Ascending aorta (tissue), 2 donors: ENCODE results near the gene SPTLC1. TPM values are rescaled to one million over a fixed set of nuclear protein-coding genes. Genes with fewer than 3 reads are reported as not detected.

Source experiments
- DNase-seq, 2 donors: peaks; one replicate each; pipeline ENCODE4 v3.0.0-alpha.2; 2019; ENCODE audit warnings: low spot score in 2 of 2
- H3K27ac ChIP-seq, 2 donors: fragments of 200-600 bp; sonication (generic); one replicate each; pipeline ENCODE4 v1.5.1; 2016 to 2017; ENCODE audit warnings: mild to moderate bottlenecking in 1 of 2
- H3K27me3 ChIP-seq: fragments of 200-600 bp; sonication (generic); one replicate; pipeline ENCODE4 v1.5.1; 2017
- H3K36me3 ChIP-seq, 2 donors: fragments of 200-600 bp; sonication (generic); one replicate each; pipeline ENCODE4 v1.5.1; 2016
- H3K4me1 ChIP-seq, 2 donors: fragments of 200-600 bp; sonication (generic); one replicate each; pipeline ENCODE4 v1.5.1; 2016 to 2017; ENCODE audit warnings: mild to moderate bottlenecking in 1 of 2
- H3K4me3 ChIP-seq, 2 donors: fragments of 200-600 bp; sonication (generic); one replicate each; pipeline ENCODE4 v1.5.1; 2016 to 2017; ENCODE audit warnings: mild to moderate bottlenecking in 1 of 2
- H3K9me3 ChIP-seq, 2 donors: fragments of 200-600 bp; sonication (generic); one replicate each; pipeline ENCODE4 v1.5.1; 2016
- intact Hi-C: fragments of 100-400 bp; cut with DNase I; formaldehyde crosslinking; loops from one replicate; pipeline ENCODE4 v1.15.1; 2023
- total RNA-seq: library from RNA; depleted of rRNA; stranded (reverse); fragments of >200 nt; gene quantifications from one replicate; pipeline ENCODE4 v1.1.0, GENCODE V29; 2016
- TF ChIP-seq, protein P1 (sequence below), 3 experiments: fragments of 200-600 bp in 2 of 3; fragments of 450-650 bp in 1 of 3; sonication (generic) in 2 of 3; IDR thresholded peaks; one replicate each; pipeline ENCODE4 v1.5.1; 2016 to 2019; ENCODE audit warnings: antibody characterized with exemption in 3 of 3, mild to moderate bottlenecking in 1 of 3, moderate library complexity in 1 of 3

SPTLC1 gene
- total RNA-seq, 1 donor from 2014 or later, result 48.0 TPM

DNA sequence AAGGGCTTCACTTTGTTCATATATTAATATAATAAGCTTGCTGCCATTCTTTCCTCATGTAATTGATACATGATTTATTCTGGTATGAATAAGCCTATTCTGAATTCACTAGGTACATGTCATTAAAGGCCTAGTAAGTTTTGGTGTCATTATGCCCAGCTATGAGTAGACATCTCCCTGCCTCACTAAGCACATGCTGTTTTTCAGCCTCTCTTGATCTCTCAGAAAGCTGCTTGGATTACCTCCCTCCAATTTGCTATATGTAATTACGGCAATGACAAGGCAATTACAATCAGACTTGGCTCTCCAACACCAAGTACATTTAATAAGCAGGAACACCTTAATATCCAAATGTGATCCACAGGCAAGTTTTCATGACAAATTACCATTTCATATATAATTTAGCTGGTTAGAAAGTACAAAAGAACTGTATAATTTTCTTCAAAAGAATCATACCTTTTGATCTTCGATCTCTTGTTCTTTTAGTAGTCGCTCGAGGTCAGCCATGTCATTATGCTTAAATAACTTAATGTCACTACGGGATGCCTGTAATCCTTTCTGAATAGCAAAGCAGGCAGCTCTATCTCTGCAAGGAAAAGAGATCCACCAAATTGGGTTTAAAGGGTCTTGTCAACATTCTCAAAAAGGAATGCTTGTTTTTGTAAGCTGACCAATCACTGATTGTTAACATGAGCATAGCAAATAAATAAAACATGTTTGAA, 56.3 kb downstream of the SPTLC1 start:
- H3K4me1 ChIP-seq, result no peaks in the 10 kb centered on the region
- peaks cover 18 to 51% of the 10 kb centered on the region in 2 donors for H3K36me3 ChIP-seq
- TF ChIP-seq, protein P1, sequence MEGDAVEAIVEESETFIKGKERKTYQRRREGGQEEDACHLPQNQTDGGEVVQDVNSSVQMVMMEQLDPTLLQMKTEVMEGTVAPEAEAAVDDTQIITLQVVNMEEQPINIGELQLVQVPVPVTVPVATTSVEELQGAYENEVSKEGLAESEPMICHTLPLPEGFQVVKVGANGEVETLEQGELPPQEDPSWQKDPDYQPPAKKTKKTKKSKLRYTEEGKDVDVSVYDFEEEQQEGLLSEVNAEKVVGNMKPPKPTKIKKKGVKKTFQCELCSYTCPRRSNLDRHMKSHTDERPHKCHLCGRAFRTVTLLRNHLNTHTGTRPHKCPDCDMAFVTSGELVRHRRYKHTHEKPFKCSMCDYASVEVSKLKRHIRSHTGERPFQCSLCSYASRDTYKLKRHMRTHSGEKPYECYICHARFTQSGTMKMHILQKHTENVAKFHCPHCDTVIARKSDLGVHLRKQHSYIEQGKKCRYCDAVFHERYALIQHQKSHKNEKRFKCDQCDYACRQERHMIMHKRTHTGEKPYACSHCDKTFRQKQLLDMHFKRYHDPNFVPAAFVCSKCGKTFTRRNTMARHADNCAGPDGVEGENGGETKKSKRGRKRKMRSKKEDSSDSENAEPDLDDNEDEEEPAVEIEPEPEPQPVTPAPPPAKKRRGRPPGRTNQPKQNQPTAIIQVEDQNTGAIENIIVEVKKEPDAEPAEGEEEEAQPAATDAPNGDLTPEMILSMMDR (IDR thresholded peaks at IDR 0.05), result no peak
- no peak for DNase-seq
- no peak overlapping the region for H3K27ac ChIP-seq
- H3K4me3 ChIP-seq, result no peak overlapping the region
- H3K9me3 ChIP-seq, result peaks cover 0 to 33% of the 10 kb centered on the region in 2 donors
- intact Hi-C loops, result no loop called here
- no peaks in the 10 kb centered on the region for H3K27me3 ChIP-seq

- DNase-seq, result no peak
- TF ChIP-seq, protein P1 (IDR thresholded peaks at IDR 0.05), result no peak
- Histone ChIP-seq H3K4me3 (no peak overlapping the region), H3K4me1 (no peaks in the 10 kb centered on the region), H3K27ac (no peak overlapping the region), H3K9me3 (peaks cover 0 to 25% of the 10 kb centered on the region in 2 donors), H3K27me3 (no peaks in the 10 kb centered on the region), H3K36me3 (peaks cover 14 to 51% of the 10 kb centered on the region in 2 donors)
- intact Hi-C loops, result no loop called here
These were observed 57.2 kb downstream of the SPTLC1 start for GRCh38 chr9:92058026-92058425.

DNA sequence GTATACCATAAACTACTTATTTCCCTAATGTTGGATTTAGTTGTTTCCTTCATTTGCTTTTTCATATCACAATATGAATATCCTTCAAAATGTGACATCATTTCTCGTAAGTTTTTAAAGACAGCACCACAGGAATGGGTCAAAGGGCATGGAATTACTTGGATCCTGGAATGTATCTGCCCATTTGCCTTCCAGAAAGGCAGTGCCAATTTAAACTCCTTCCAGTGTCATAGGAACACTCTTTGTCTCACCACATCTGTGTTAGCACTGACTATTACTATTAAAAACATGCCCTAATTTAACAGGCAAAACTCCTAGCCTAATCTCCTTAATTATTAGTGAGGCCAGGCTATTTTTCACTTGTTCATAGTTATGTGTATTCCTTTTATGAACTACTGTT, 58.0 kb downstream of the SPTLC1 start:
- Histone ChIP-seq H3K4me1 (no peaks in the 10 kb centered on the region), H3K4me3 (no peak overlapping the region), H3K36me3 (peaks cover 14 to 51% of the 10 kb centered on the region in 2 donors), H3K27me3 (no peaks in the 10 kb centered on the region), H3K9me3 (peaks cover 0 to 17% of the 10 kb centered on the region in 2 donors), H3K27ac (no peak overlapping the region)
- intact Hi-C loops, result no loop called here
- no peak for DNase-seq
- TF ChIP-seq, protein P1 (IDR thresholded peaks at IDR 0.05), result no peak

DNA sequence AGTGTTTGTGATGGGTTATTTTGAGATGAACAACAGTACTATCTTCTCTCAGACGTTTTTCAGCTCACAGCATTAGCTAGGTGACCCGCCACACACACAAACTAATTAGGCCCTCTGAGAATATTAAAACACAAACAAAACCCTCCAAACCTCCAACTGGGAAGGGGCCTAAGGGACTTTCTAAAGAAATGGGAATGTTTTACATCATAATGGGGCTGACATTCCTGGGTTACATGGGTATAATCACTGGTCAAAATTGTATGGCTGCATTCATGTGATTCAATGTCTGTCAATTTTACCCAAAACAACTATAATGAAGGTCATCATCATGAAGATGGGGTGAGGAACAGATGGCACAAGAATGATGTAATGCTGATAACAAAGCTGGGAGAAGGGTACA, 59.6 kb downstream of the SPTLC1 start:
- peaks cover 14 to 48% of the 10 kb centered on the region in 2 donors for H3K36me3 ChIP-seq
- intact Hi-C loops, result no loop called here
- no peak overlapping the region for H3K27ac ChIP-seq

GRCh38 chr9:92048924-92049625, 66.1 kb downstream of the SPTLC1 start:
- no peak for DNase-seq
- Histone ChIP-seq H3K4me1 (no peaks in the 10 kb centered on the region), H3K27me3 (no peaks in the 10 kb centered on the region), H3K4me3 (no peak overlapping the region), H3K36me3 (peaks cover 31 to 73% of the 10 kb centered on the region in 2 donors), H3K9me3 (no peaks in the 10 kb centered on the region), H3K27ac (no peak overlapping the region)
- TF ChIP-seq, protein P1 (IDR thresholded peaks at IDR 0.05), result no peak
- intact Hi-C loops, result no loop called here

More for the DNA sequence above, 59.6 kb downstream of the SPTLC1 start:
- TF ChIP-seq, protein P1 (IDR thresholded peaks at IDR 0.05), result no peak
- Histone ChIP-seq H3K27me3 (no peaks in the 10 kb centered on the region), H3K4me3 (no peak overlapping the region), H3K9me3 (peaks cover 0 to under 1% of the 10 kb centered on the region in 2 donors), H3K4me1 (no peaks in the 10 kb centered on the region)
- DNase-seq, result no peak
